Activated CD4-positive, alpha-beta T cell treated with anti-CD3 and anti-CD28 coated beads, Interleukin-2, amount 50 U/mL, for 1 hour (primary cell): ENCODE data around the gene GOLGA8T.
"Not testable (repeated sequence)": the region's sequence is repeated elsewhere in the genome, so short reads cannot be mapped to it uniquely, and the experiment has no call there.

ENCODE experiments used
- DNase-seq: peaks from one replicate; pipeline ENCODE4 v3.0.0-alpha.2; 2020

GOLGA8T gene, protein sequence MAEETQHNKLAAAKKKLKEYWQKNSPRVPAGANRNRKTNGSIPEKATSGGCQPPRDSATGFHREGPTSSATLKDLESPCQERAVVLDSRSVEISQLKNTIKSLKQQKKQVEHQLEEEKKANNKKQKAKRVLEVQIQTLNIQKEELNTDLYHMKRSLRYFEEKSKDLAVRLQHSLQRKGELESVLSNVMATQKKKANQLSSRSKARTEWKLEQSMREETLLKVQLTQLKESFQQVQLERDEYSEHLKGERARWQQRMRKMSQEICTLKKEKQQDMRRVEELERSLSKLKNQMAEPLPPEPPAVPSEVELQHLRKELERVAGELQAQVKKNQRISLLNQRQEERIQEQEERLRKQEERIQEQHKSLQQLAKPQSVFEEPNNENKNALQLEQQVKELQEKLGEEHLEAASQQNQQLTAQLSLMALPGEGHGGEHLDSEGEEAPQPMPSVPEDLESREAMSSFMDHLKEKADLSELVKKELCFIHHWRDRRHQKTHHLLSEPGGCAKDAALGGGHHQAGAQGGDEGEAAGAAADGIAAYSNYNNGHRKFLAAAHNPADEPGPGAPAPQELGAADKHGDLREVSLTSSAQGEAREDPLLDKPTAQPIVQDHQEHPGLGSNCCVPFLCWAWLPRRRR

DNA sequence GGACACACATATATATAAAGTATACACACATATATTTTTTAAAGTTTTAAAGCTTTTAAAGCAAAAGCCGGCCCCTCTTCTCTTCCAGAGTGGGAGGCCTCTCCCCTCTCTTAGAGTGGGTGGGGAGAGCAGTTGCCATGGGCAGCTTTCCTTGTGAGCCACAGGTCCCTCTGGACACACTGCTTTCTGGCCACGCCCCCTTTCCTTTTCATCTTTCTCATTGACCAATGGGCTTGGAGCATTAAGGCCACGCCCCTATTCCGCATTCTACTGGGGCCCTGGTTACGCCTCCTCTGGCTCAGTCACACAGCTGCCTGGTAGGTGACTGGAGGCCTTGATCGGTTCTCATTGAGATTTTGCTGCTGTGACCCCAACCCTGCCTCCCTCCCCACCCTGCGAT, at the start of gene GOLGA8T:
Gene GOLGA8T (plus strand): TSS at position 301 of the 400 bp plus-strand sequence. CDS start 98 bp downstream, at position 399.
- not testable (repeated sequence) for DNase-seq

DNA sequence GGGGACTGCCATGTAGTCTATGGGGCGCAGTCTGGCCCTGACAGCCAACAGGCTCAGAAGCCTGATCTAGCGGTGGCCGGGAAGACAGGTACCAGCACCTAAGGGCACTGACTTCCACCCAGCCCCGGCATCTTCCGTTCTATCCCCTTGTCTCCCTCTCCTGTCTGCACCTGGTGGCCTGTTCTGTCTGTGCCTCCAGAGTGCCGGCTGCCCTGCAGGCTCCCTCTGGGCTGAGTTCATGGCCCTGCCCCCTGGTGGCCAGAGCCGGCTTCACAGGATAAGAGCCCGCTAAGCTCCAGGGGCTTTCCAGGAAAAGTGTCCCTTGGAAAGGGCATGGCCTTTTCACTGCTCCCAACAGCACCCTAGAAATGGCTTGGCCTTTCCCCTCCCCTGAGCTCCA, 37.0 kb upstream of the GOLGA8T start:
- DNase-seq, result not testable (repeated sequence)

DNA sequence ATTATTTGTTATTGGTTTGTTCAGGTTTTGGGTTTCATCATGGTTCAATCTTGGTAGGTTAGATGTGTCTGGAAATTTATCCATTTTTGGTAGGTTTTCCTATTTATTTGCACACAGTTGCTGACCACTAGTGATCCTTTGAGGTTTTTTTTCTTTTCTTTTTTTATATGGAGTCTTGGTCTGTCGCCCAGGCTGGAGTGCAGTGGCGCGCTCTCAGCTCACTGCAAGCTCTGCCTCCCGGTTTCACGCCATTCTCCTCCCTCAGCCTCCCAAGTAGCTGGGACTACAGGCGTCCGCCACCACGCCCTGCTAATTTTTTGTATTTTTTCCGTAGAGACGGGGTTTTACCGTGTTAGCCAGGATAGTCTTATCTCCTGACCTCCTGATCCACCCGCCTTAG, 32.0 kb upstream of the GOLGA8T start:
- DNase-seq, result not testable (repeated sequence)

DNA sequence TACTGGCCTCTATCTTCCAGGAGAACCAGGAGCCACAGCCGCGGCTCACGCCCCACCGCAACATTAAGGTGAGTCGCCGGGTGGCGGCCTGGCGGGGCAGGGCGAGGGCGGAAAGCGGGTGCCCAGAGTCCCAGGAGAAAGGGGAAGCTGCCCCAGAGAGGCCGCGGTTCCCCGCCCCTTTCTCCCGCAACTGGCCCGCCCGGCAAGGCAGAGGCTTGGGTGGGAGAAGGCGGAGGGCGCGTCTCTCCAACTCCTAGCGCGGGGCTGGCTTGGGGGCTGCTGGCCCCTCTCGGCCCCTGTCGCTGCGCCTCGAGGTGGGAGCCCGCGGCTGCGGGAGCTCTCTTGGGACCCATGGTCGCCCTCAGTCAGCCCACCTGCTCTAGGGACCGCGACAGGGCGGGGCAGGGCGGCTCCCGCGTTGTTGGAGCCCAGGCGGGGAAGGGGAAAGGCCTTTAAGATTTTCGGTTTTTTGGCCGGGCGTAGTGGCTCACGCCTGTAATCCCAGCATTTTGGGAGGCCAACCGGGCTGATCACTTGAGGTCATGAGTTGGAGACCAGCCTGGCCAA, 30.8 kb upstream of the GOLGA8T start:
- not testable (repeated sequence) for DNase-seq

DNA sequence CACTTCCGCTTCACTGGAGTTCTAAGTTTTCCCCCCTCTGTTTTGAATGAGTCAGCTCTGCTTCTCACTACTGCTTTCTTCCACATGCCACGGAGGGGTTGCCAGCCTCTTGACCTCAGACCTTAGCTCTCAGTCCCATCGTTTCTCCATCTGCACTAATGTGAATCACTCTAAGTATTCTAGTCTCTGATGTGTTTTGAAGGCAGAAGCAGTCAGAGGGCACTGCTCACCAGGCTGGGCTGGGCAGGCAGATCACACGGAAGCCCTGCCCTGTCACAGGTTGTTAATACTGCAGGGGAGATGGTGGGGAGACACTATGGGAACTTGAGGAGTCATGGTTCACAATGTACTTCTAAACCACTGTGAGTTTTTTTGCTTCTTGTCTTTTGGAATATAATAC, 24.3 kb upstream of the GOLGA8T start:
- DNase-seq, result not testable (repeated sequence)

DNA sequence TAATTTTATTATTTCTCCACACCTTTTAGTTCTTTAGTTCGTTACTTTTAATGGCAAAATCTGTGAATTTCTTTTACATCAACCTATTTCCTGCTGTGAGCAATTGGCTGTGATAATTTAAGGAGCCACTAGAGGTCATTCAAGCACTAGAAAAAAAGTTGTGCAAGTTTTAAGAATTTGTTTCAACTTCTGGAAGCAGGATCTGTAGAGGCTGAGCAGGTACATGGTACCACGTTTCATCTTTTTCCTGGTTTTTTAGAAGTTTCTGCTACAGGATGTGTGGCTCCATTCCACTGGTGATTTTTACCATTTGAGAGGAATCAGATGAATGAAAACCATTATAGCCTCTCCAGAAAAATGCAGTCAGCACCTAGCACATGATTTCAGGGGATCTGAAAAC, 4.8 kb upstream of the GOLGA8T start:
- not testable (repeated sequence) for DNase-seq

DNA sequence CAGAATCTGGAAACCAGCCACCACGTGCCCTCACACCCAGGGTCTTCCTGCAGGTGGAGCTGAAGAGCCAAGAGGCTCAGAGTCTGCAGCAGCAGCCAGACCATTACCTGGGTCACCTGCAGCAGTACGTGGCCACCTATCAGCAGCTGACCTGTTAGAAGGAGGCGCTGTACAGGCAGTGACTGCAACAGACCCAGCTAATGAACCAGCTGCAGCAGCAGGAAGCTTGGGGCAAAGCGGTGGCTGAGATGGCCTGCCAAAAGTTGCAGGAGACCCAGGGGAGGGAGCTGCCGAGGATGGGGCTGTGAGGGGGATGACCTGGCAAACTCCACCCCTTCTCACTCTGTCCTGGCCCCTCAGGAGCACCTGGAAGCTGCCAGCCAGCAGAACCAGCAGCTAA, 8.4 kb downstream of the GOLGA8T start:
- DNase-seq, result not testable (repeated sequence)

DNA sequence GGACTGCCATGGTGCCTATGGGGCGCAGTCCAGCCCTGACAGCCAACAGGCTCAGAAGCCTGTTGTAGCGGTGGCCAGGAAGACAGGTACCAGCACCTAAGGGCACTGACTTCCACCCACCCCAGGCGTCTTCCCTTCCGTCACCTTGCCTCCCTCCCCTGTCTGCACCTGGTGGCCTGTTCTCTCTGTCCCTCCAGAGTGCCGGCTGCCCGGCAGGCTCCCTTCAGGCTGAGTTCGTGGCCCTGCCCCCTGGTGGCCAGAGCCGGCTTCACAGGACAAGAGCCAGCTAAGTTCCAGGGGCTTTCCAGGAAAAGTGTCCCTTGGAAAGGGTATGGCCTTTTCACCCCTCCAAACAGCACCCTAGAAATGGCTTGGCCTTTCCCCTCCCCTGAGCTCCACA, 15.0 kb downstream of the GOLGA8T start:
- DNase-seq, result not testable (repeated sequence)

DNA sequence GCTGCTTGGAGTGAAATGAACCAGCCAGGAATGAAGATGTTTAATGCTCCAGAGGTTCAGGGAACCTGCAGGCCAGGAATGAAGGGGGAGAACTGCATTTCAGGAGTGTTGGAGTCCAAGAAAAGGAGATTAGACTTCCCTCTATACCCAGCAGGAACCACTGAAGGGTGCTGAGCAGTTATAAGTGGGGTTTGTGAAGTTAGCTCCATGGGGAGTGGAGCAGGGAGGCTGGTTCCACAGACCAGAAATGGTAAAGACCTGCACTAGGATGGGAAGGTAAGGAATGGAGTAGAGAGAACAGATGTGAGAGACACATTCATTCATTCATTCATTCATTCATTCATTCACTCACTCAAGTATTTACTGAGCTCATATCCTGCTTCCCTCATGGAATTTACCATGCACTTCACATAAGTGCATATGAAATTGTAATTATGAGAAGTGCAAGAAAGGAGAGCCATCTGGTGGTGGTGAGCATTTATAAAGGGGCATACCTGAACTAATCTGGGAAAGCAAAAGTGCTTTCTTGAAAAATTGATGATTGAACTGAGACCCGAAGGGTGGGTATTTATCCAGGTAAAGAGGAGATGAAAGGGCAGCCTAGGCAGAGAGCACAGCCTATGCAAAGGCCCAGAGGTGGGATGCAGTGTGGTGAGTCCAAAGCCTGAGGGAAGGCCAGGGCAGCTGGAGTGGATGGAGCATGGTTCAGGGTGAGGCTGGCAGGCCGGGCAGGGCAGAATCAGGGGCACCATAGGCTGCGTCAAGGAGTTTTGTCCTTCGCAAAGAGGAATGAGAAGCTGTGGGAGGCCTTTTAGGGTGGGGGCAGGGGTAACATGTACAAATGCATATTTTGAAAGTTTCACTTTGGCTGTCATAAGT, 27.9 kb downstream of the GOLGA8T start:
- not testable (repeated sequence) for DNase-seq

DNA sequence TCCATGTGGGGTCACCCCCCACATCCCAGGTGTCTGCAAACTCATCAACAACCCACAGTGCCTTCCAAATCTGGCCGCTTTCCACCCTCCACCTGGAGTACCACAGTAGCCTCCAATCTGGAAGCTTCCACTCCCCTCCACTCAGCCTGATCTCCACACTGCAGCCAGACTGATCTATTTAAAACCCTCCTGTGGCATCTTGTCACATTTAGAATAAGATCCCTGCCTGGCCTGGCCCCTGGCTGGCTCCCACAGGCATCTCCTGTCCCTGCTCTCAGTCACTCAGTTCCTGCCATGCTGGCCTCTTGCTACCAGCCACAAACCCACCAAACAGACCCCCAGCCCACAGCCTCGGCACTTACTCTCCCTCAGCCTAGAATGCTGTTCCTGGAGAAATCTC, 28.9 kb downstream of the GOLGA8T start:
- DNase-seq, result not testable (repeated sequence)

DNA sequence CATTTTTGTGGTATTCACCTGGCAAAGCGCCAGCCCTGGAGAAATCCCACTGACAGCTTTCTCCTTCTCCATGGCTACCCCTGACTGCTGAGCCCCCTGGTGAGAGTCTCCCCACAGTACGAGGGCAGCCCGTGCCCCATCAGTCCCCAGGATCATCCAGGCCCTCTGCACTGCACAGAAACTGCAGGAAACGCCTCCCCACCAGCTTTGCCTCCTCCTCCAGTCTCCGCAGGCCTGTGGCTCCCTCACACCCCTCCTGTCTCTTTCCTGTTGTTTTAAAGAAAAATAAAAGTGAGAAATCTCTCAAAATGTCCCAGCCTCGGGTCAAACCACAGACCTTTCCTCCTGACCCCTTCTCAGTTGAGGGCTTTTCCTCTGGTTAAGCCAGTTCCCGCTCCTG, 29.4 kb downstream of the GOLGA8T start:
- not testable (repeated sequence) for DNase-seq

DNA sequence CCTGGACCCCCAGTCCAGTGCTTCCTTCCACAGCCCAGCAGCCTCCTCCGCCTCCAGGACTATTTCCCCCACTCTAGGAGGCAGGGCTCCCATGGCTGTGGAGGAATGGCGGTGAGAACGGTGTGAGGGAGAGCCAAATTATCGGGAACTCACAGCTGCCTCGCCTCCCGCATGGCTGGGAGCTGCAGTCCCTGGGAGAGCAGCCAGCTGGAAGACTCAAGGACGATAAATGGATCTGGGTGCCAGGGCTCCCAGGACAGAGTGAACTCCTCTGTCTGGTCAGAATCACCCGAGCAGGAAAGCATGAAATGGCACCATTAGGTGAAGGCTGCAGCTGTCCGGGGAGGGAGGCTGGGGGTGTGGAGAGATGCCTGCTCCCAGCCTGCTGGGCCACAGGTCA, 32.6 kb downstream of the GOLGA8T start:
- not testable (repeated sequence) for DNase-seq

DNA sequence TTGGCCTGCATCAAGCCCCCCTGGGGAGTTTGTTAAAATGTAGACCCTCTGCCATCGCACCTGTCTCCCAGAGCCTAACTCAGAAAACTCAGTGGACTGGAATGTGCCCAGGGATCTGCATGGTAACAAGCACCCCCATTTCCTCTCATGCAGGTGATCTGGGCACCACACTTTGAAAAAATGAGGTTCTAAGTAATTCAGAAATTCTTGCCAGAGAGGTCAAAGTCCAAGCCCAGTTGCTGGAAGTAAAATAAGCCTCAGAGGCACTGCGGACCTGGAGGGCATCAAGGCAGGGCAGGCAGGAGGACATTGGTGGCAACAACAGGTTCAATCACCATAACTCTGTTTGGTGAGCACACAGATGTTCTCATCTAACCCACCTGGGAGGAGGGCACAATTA, 33.0 kb downstream of the GOLGA8T start:
- DNase-seq, result not testable (repeated sequence)

DNA sequence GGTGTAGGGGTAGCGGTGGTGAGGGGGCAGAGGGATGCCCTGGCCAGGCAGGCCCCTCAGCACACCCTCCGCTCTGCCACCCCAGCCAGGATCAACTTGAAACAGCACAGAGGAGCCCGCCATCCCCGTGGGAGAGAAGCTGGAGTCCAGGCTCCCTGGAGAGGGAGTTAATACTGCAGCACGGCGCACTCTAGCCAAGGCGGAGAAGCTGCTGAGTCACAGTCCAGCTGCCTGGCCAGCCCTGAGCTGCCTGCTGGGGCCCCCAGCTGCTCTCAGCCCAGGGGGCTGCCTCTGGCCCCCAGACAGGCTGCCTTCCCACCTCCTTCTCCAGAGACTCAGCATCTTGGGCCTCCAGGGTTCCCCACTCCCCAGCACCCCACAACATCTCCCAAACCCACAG, 36.6 kb downstream of the GOLGA8T start:
- DNase-seq, result not testable (repeated sequence)

DNA sequence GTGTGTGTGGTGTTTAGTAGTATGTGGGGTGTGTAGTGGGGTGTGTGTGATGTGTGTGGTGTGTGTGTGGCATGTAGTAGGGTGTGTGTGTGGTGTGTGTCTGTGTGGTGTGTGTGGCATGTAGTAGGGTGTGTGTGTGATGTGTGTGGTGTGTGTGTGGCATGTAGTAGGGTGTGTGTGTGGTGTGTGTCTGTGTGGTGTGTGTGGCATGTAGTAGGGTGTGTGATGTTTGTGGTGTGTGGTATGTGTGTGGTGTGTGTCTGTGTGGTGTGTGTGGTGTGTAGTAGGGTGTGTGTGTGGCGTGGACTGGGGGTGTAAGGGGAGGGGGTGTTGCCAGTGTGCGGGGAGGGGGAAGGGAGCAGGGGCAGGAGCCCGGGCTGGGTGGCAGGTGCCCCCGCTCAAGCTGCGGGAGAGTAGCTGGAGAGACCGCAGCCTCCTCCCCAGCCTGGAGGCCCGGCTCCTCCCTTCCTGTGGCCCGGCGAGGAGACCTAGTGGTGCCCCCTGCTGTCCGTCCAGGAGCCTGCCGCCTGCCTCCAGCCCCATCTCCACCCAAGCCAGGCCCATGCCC, 38.3 kb downstream of the GOLGA8T start:
- DNase-seq, result peak; percentile 74

DNA sequence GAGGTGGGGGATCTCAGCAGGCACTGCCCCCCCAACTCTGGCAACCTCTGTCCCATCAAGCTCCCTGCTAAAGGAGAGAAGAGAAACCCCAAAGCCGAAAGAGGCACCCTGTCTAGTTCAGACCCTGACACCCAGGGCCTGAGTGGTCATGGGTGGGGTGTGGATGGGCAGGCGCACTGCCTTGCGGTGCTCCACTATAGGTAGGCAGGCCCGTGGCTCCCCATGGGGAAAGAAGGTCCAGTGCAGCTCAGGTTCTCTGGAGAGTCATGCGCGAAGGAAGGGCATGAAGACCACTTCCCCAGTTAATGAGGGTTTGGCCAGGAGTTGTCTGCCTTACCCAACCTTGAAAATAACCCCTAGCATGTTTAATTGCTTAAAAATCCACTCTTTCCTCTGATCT, 40.4 kb downstream of the GOLGA8T start:
- DNase-seq, result not testable (repeated sequence)

DNA sequence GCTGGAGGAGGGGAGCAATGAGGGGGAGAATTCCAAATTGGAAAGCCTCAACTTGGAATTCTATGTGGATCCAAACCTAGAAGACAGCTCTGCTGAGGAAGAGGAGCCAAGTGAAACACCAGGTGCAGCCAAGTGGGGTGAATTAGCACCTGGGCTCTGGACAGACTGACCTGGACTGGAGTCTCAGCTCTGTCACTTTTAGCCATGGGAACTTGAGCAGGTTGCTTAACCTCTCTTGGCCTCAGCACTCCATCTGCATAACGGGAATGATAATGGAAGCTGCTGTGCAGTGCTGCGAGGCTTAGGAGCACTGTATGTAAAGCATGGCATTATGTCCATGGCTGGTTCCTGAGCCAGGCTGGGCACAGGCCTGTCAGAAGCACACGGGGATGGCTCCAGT, 41.8 kb downstream of the GOLGA8T start:
- DNase-seq, result not testable (repeated sequence)

DNA sequence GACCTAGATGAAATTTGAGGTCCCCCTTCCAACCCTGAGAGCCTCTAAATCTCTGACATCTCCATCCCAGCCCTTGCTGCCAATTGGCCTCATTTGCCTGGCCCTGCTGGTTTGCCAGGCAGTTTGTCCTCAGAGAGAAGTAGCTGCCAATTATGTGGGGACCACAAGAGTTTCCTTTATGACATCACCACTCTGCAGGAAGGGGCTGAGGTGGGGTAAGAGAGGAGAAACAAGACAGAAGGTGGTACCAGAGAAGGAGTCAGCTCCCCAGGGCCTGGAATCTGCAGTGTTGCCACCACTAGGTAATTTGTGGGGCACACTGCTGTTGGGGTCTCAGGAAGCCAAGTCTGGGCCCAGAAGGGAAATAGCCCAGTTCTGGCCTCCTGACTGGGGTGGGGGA, 45.0 kb downstream of the GOLGA8T start:
- DNase-seq, result not testable (repeated sequence)

DNA sequence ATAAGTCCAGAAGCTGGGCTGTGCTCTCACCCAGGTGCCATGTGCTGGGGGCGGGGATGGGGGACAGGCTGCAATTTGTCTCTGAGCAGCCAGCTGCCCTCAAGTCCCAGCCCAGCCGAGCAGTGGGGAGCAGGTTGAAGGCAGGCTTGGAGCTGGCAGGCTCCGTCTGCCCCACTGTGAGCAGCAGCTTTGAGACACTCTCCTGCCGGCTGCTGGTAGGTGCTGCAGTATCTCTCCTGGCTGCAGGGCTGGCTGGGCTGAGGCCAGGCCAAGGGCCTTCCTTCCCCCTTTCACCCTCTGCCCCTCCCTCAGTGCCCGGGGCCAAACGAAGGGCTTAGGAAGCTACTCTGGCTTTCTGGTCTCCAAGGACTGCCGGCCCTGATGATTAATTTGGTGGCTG, 50.6 kb downstream of the GOLGA8T start:
- not testable (repeated sequence) for DNase-seq

DNA sequence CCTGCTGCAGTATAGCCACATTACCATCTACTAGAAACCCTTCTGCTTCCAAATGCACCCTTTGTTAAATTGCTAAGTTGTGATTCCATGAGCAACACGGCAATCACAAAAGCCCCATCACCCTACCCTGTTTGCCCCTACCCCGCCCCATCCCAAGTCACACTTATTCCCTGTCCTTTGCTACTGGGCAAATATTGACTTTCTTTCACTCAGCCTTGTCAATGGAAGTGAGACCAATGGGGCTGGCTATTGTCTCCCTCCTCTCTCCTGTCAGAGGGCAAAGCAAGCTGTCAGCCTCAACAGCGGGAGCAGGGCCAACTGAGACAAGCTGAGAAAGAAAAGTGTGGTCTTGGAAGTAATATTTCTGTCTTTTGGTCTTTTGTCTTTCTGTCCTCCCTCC, 52.6 kb downstream of the GOLGA8T start:
- not testable (repeated sequence) for DNase-seq

DNA sequence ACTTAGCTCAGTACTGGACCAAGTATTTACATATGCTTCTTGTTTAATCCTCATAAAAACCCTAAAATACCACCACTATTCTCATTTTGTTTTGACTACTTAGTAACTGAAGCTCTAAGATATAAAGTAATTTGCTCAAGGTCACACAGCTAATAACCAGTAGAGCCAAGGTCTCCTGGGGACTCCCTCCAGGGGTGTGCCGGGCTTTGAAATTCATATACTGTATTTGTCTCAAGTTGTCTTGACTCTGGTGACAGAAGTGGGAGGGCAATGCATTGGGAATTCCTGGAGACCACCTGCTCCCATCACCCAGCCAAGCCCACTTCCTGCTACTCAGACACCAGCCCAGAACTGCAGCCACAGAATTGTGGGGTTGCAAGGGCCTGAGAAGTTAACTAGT, 54.9 kb downstream of the GOLGA8T start:
- DNase-seq, result not testable (repeated sequence)

DNA sequence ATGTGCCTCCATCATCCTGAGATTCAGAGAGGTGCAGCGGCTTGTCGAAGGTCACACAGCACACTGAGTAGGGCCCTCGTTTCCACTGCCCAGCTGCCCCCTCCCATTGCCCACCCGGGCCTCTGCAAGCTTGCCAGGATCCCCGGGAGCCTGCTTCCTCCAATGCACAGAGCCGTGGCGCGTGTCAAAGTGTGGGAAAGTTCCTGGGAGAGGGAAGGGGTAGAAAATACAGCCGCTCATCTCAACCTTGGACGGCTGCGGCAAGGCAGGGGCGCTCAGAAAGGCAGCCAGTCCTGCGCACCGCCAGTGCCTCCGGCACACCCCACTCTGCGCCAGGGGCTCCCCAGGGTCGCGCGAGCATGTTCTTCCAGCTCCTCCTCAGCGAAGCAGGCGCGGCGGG, 56.3 kb downstream of the GOLGA8T start:
- DNase-seq, result not testable (repeated sequence)
